GM19467 (cell line): Measurements from ENCODE around the gene PLGLB2.
"Not testable (repeated sequence)": the region's sequence is repeated elsewhere in the genome, so short reads cannot be mapped to it uniquely, and the experiment has no call there.

Experiments
- ATAC-seq: cut with Tn5 transposase; IDR thresholded peaks from one replicate; pipeline ENCODE4 v1.9.1; 2021; ENCODE audit warnings: mild to moderate bottlenecking, moderate library complexity; ENCODE audit not compliant: unreplicated experiment

Gene PLGLB2

GRCh38 chr2:87747791-87748190 lies at the start of gene PLGLB2:
PLGLB2 (plus strand) TSS chr2:87748087; CDS start chr2:87748154, 67 bp downstream.
- not testable (repeated sequence) for ATAC-seq

- not testable (repeated sequence) for ATAC-seq
These were observed 43.1 kb upstream of the PLGLB2 start for GRCh38 chr2:87704572-87705323.

- not testable (repeated sequence) for ATAC-seq
These were observed 39.5 kb upstream of the PLGLB2 start for GRCh38 chr2:87708368-87708767.

GRCh38 chr2:87727940-87728599 lies 19.8 kb upstream of the PLGLB2 start:
- not testable (repeated sequence) for ATAC-seq

GRCh38 chr2:87740928-87741327 lies 7.0 kb upstream of the PLGLB2 start:
- ATAC-seq: not testable (repeated sequence)

- not testable (repeated sequence) for ATAC-seq
These were observed 5.3 kb upstream of the PLGLB2 start for GRCh38 chr2:87742393-87743108.

GRCh38 chr2:87743638-87744037 lies 4.2 kb upstream of the PLGLB2 start:
- ATAC-seq: not testable (repeated sequence)

GRCh38 chr2:87745353-87745951 lies 2.4 kb upstream of the PLGLB2 start:
- ATAC-seq: not testable (repeated sequence)

GRCh38 chr2:87748524-87748923 lies 637 bp downstream of the PLGLB2 start:
- not testable (repeated sequence) for ATAC-seq

GRCh38 chr2:87750560-87750959 lies 2.7 kb downstream of the PLGLB2 start:
- ATAC-seq: not testable (repeated sequence)

- not testable (repeated sequence) for ATAC-seq
These were observed 6.9 kb downstream of the PLGLB2 start for GRCh38 chr2:87754759-87755158.
